Breast epithelium (tissue), 3 donors: Measurements from ENCODE around the gene ARPC4.

Source experiments
- POLR2A ChIP-seq: fragments of 450-650 bp; IDR thresholded peaks from one replicate; pipeline ENCODE4 v1.6.1; 2016; ENCODE audit warnings: antibody characterized with exemption, mild to moderate bottlenecking, moderate library complexity
- POLR2AphosphoS5 ChIP-seq, 3 donors: sonication (generic); formaldehyde crosslinking; IDR thresholded peaks; one replicate each; pipeline ENCODE4 v1.6.1; 2017; ENCODE audit warnings: antibody characterized with exemption in 3 of 3
- TF ChIP-seq, protein P1 (sequence below), 3 donors: fragments of 450-650 bp; IDR thresholded peaks; one replicate each; pipeline ENCODE4 v1.5.1; 2016 to 2017; ENCODE audit warnings: antibody characterized with exemption in 3 of 3, mild to moderate bottlenecking in 3 of 3, moderate library complexity in 3 of 3

DNA sequence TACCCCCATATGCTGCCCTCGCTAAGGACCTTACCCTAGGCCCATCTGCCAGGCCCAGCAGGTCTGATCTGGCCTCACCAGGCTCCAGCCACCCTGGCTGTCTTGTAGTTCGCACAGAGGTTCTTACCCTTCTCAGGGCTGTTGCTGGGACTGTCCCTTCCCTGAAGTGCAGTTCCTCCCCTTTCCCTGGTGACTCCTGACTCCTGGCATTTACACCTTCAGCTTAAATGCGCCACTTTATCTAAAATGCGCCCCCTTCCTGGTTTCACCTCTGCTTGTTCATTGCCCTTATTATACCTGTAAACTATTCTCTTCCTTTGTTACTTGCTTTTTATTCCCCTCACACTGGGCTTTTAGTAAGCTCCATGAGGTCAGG lies 16.3 kb downstream of the ARPC4 start:
- TF ChIP-seq, protein P1, sequence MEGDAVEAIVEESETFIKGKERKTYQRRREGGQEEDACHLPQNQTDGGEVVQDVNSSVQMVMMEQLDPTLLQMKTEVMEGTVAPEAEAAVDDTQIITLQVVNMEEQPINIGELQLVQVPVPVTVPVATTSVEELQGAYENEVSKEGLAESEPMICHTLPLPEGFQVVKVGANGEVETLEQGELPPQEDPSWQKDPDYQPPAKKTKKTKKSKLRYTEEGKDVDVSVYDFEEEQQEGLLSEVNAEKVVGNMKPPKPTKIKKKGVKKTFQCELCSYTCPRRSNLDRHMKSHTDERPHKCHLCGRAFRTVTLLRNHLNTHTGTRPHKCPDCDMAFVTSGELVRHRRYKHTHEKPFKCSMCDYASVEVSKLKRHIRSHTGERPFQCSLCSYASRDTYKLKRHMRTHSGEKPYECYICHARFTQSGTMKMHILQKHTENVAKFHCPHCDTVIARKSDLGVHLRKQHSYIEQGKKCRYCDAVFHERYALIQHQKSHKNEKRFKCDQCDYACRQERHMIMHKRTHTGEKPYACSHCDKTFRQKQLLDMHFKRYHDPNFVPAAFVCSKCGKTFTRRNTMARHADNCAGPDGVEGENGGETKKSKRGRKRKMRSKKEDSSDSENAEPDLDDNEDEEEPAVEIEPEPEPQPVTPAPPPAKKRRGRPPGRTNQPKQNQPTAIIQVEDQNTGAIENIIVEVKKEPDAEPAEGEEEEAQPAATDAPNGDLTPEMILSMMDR (IDR thresholded peaks at IDR 0.05), result no peak
- TF ChIP-seq POLR2A (no peak), POLR2AphosphoS5 (IDR thresholded peaks at IDR 0.05) (no peak)
